GM18909 (cell line): ENCODE measurements around the gene MYO5B.

Source experiments
- ATAC-seq: cut with Tn5 transposase; IDR thresholded peaks from one replicate; pipeline ENCODE4 v1.9.1; 2021; ENCODE audit warnings: mild to moderate bottlenecking; ENCODE audit not compliant: unreplicated experiment, poor library complexity

The MYO5B gene

DNA sequence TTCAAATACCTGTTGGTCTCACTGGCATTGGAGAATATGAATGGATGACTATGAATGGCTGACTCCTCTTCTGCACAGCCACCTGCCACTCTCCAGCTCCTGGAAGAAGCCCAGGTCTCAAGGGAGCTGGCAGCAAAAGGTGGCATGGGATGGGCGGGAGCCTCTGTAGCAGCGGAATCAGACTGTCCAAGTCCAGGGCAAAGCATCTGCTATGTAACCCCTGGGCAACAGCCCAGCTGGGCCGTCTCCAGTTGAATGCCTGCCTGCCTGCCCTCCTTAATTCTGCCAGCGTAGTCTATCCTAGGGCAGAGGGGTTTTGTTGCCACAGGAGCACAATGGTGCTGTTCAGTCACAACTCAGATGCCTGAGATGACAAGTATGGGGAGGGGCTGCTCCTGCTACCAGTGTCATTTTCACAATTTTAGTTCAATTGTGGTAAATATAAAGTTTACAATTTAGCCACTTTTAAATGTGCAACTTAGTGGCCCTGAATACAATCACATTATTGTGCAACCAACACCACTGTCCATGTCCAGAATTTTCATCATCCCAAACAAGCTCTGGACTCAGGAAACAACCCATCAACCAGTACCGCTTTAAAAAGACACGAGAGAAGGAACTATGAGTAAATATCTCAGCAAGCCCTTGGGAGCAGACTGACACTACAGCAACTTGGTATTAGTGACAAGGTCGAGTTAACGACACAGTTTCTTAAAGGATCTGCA, 115.2 kb downstream of the MYO5B start:
- ATAC-seq, result no peak

DNA sequence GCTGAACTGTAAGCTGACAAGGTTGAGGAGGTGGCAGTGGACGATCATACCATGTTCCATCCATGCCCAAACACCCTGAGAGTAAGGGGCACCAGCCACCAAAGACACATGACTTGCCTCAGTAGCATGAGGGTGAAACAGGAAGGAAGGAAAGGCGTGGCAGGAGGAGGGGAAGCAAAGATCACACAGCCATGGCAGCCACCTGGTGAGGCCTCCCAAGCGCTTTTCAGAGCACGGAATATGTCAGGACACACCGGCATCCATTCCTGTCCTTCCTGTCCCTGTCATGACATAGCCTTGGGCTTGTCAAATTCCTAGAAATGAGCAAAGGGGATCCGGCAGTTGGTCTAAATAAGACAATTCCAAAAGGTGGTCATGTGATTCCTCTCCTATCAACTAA, 118.7 kb downstream of the MYO5B start:
- no peak for ATAC-seq

- no peak for ATAC-seq
These were observed 119.2 kb downstream of the MYO5B start for GRCh38 chr18:50075772-50076171.

- ATAC-seq, result no peak
These were observed 120.5 kb downstream of the MYO5B start for GRCh38 chr18:50074404-50074803.

- ATAC-seq, result no peak
These were observed 121.6 kb downstream of the MYO5B start for GRCh38 chr18:50073319-50073718.

DNA sequence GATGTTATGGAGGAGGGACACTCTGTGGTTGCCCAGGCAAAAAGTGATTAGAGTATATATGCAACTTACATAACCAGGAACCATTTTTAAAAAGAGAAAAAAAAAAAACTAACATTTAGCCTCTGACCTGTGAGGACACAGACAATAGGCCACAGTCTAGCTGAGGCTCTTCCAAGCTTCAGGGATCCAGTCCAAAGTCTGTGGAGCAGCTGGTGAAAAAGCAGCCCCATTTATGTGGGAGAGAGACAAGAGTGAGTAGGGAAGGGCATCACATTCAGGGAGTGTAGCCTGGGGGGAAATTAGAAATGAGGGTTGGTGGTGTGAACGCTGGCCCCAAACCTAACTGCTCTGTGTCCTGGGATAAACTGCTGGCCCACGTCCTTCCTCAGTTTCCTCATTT, 122.8 kb downstream of the MYO5B start:
- no peak for ATAC-seq

- no peak for ATAC-seq
These were observed 123.5 kb downstream of the MYO5B start for GRCh38 chr18:50071397-50071796.

DNA sequence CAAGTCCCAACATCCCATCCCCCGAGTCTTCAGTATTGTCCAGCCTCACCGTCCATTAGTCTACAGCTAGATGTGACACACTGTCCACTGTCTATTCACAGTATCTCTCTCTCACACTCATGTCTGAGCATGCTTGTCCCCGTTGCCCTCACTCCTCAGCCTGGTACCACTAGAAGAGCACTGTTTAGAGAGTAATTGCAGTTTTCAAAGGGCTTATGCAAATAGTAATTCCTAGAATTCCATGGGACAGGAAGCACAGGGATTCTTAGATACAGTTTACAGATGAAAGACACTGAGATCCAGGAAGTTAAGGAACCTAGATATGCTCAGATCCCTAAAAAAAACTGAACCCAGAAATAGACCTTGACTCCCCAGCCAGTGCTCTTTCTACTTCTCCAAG, 125.5 kb downstream of the MYO5B start:
- no peak for ATAC-seq

- ATAC-seq, result no peak
These were observed 129.4 kb downstream of the MYO5B start for GRCh38 chr18:50065527-50065926.

DNA sequence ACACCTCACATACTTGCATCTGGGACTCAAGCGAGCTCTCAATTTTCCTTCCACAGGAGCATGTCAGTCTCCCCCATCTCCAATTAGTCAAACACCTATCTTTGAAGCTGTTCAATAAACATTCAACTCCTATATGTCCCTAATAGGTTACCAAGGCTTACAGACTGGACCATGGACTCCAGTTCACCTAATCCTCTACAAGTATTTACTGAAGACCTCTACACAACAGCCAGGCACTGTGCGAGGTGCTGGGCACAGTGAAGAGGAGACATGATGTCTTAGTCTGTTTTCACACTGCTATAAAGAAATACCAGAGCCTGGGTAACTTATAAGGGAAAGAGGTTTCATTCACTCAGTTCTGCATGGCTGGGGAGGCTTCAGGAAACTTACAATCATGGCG, 129.9 kb downstream of the MYO5B start:
- no peak for ATAC-seq

- ATAC-seq, result no peak
These were observed 132.9 kb downstream of the MYO5B start for GRCh38 chr18:50061876-50062517.

DNA sequence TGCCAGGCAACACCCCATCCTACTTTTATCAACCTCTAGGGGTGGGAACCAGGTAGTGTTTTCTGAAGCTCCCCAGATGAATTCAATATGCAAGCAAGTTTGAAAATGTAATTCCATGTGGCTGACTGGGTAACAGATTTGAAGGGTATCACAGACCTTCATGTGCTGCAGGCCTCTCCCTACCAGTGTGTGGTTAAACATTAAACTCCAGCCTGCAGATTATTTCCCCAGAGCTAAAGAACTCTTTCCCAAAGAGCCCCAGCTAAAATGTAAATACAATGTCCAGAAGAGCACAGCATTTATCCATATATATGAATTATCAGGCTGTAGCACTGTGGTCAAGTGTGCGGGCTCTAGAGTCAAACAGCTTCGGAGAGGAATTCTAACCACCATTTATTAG, 134.1 kb downstream of the MYO5B start:
- no peak for ATAC-seq

- ATAC-seq, result no peak
These were observed 136.2 kb downstream of the MYO5B start for GRCh38 chr18:50058731-50059130.

DNA sequence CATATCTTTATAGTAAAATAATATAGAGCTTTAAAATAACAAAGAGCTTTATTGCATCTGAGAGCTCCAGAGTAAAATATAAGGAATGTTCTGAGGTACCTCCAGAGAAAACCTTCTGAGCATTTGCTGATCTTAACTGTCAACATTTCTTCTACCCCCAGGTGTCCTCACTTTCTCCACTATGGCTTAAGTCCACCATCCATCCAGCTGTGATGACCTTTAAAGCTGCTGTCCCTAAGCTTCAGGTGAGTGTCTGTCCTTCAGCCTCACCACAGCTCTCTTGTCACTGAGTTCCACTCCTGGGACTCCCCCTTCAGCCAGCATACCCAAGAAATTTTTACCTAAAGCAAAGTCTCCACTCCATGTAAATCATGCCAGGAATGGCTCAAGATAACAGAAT, 137.9 kb downstream of the MYO5B start:
- ATAC-seq, result no peak

GRCh38 chr18:50056185-50056584, 138.8 kb downstream of the MYO5B start:
- no peak for ATAC-seq

DNA sequence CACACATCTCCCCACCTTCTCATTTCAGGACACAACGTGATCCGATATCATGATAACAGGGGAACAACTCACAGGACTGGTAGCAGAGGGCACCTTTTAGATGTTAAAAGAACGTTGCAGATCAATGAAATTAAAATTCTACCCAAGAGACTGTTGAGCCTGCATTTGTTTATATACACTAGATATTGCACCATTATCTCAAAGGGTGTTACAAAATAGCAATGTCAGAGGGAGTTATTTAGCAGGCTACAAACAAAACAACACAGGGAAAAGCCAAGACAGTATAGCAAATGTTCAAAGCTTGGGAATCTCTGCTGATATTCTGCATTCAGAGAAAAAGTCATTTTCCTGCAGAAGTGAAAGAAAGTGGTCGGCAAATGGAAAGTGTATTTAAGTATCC, 139.5 kb downstream of the MYO5B start:
- ATAC-seq, result no peak

DNA sequence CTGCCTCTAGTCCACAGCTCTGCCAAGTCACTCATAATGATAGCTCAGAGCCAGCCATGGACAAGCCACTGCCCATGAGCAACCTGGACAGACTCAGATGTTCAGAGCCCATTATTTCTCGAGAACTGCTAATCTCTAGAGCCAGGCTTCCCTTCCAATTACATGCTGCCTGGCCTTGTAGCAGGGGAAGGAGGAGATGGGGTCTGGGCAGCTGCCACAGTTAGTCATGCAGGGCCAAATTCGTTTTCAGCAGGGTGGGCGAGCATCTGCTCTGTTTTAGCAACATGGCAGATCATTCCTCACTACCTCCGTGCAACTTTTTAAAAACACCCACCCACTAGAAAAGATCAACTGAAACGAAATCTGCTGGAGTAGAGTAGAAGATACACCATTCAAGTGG, 141.8 kb downstream of the MYO5B start:
- no peak for ATAC-seq

- ATAC-seq, result no peak
These were observed 143.7 kb downstream of the MYO5B start for GRCh38 chr18:50051288-50051687.

GRCh38 chr18:50045126-50045525, 149.8 kb downstream of the MYO5B start:
- no peak for ATAC-seq

DNA sequence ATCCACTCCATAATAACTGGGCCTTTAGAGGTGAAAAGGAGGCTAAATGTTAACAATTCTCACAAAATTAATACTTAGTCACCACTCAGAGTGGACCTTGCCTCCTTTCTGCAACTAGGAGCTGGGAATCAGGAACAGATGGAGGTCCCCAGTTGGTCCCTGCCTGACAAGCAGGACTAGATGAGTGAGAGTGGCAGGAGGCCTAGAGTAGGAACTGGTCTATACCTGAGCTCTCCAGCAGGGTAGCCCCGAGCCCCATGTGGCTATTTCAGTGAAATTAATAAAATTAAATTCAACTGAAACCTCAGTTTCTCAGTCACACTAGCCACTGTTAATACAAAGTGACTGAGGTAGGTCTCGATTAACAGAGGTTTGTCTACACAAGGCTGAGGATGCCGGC, 150.5 kb downstream of the MYO5B start:
- no peak for ATAC-seq

DNA sequence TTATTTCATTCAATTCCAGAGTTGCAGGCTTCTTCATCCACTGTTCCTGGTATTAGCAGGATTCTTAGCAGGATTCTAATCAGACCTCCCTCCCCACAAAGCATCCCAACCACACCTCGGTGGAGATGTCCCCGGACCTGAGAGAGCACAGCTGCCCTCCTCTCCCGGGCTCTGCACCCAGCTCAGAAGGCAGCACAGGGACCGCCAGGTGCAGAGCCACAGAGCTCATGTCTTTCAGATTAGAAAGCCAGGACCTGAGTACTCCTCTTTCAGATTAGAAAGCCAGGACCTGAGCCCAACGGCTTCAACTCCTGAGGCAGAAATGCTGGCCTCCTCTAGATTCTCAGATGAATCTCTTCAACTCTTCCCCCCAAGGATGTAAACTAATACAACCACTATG, 152.3 kb downstream of the MYO5B start:
- no peak for ATAC-seq

DNA sequence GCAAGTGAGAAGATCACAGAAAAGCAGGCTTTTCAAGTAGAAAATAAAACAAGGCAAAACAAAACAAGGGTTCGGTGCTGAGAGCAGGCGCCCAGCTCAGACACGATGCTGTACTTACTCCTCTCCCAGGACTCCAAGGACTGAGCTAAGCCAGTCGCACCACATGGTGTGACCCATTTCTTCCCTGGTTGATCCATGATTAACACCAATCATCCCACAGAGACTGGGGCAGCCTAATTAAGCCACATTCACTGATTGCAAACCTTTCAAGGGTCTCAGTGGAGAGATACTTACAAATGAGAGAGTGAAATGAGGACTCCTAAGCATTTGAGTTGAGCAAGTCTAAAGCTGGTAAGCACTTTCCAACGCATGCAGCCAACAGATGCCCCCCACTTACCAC, 155.2 kb downstream of the MYO5B start:
- no peak for ATAC-seq
